Measurements from ENCODE around the gene PGA5.
"Not testable (repeated sequence)": the region's sequence is repeated elsewhere in the genome, so short reads cannot be mapped to it uniquely, and the experiment has no call there.

PGA5 gene

GRCh38 chr11:61245284-61245964 lies 4.4 kb downstream of the PGA5 start:
- not testable (repeated sequence) for H3K4me1 Mint-ChIP-seq; DNase-seq; H3K9me3 Mint-ChIP-seq; H3K27ac Mint-ChIP-seq; H3K4me3 Mint-ChIP-seq; H3K27me3 Mint-ChIP-seq; H3K36me3 Mint-ChIP-seq; ATAC-seq (replicated peaks)

DNA sequence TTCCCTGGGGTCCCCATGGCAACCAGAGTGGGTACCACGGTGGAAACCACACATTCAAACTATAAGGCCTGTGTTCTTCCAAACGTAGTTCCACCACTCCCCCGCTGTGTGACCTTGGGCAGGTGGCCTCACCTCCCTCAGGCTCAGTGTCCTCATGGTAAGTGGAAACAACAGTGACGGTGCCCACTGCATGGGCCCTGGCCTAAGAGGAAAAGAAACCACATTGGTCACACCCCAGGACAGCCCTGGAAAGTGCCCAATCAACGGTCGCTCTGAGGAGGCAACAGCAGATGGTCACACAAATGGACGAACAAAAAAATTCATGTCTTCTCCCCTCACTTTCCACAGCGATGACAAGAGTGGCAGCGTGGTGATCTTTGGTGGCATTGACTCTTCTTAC lies 7.1 kb downstream of the PGA5 start:
- ATAC-seq (replicated peaks); H3K27me3 Mint-ChIP-seq; H3K27ac Mint-ChIP-seq; H3K9me3 Mint-ChIP-seq; H3K36me3 Mint-ChIP-seq; H3K4me1 Mint-ChIP-seq; H3K4me3 Mint-ChIP-seq; DNase-seq: not testable (repeated sequence)

GRCh38 chr11:61249201-61249600 lies 8.2 kb downstream of the PGA5 start:
- not testable (repeated sequence) for ATAC-seq (replicated peaks); H3K4me1 Mint-ChIP-seq; H3K27me3 Mint-ChIP-seq; H3K27ac Mint-ChIP-seq; H3K36me3 Mint-ChIP-seq; H3K4me3 Mint-ChIP-seq; H3K9me3 Mint-ChIP-seq; DNase-seq

GRCh38 chr11:61250796-61251765 lies 10.1 kb downstream of the PGA5 start:
- not testable (repeated sequence) for H3K4me1 Mint-ChIP-seq; H3K9me3 Mint-ChIP-seq; H3K27ac Mint-ChIP-seq; ATAC-seq (replicated peaks); H3K4me3 Mint-ChIP-seq; DNase-seq; H3K27me3 Mint-ChIP-seq; H3K36me3 Mint-ChIP-seq

DNA sequence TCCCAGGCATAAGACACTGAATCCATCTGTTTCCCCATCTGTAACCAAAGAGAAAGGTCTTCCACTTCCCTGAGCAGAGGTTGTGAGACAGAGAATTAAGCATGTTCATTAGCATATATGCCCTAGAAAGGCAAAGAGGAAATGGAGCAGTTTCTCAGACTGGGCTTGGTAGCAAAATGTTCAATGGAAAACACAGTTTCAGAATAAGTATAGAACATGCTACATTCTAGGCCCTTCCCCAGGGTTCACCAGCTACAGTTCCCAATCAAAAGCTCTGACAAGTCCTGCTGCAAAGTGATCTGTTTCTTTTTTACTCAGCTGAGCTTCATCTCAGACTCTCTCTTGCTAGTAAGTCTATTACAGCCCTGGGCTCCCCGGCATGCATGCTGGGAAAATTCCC lies 11.4 kb downstream of the PGA5 start:
- H3K4me1 Mint-ChIP-seq, H3K36me3 Mint-ChIP-seq, H3K27ac Mint-ChIP-seq, H3K27me3 Mint-ChIP-seq, H3K9me3 Mint-ChIP-seq, DNase-seq, H3K4me3 Mint-ChIP-seq: not testable (repeated sequence)
- peak; percentile 67 to 72 for ATAC-seq (replicated peaks)

GRCh38 chr11:61254403-61255025 lies 13.5 kb downstream of the PGA5 start:
- peak; percentile 57 for DNase-seq
- Mint-ChIP-seq H3K4me1 (peaks cover 0 to 5% of the 10 kb centered on the region in 2 donors), H3K27me3 (no peaks in the 10 kb centered on the region), H3K4me3 (no peak overlapping the region), H3K36me3 (peaks cover 4 to 9% of the 10 kb centered on the region in 2 donors), H3K9me3 (no peaks in the 10 kb centered on the region), H3K27ac (no peak overlapping the region)
- ATAC-seq (replicated peaks) = peak; percentile 90

- no peak overlapping the region for H3K27ac Mint-ChIP-seq
- no peaks in the 10 kb centered on the region for H3K27me3 Mint-ChIP-seq
- H3K4me3 Mint-ChIP-seq = no peak overlapping the region
- H3K36me3 Mint-ChIP-seq = peaks cover 7 to 9% of the 10 kb centered on the region in 2 donors
- H3K4me1 Mint-ChIP-seq = no peaks in the 10 kb centered on the region
- no peak for DNase-seq
- H3K9me3 Mint-ChIP-seq = no peaks in the 10 kb centered on the region
- no peak for ATAC-seq (replicated peaks)
Observed at GRCh38 chr11:61256710-61257482, 15.9 kb downstream of the PGA5 start.

GRCh38 chr11:61258546-61258945 lies 17.6 kb downstream of the PGA5 start:
- H3K4me3 Mint-ChIP-seq = no peak overlapping the region
- H3K27ac Mint-ChIP-seq = peak overlapping the region; percentile 80
- peaks cover 8 to 10% of the 10 kb centered on the region in 2 donors for H3K36me3 Mint-ChIP-seq
- H3K27me3 Mint-ChIP-seq = no peaks in the 10 kb centered on the region
- DNase-seq (no peak), ATAC-seq (replicated peaks) (no peak)
- H3K9me3 Mint-ChIP-seq = no peaks in the 10 kb centered on the region
- no peaks in the 10 kb centered on the region for H3K4me1 Mint-ChIP-seq

DNA sequence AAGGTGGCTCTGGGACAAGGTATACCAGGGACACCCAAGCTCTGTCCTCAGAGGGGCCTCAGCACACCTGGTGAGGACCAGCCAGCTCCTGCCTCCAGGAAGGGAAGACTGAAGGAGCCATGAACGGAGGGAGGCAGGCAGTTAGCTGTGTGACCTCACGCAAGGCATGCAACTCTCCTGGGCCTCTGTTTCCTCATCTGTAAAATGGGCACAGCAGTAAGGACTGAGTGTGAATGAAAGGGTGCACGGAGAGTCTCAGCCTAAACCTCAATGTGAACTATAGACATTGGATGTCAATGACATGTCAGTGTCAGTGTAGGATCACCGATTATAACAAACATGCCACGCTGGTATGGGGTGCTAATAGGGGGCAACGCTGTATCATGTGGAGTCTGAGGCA lies 18.4 kb downstream of the PGA5 start:
- Mint-ChIP-seq H3K9me3 (no peaks in the 10 kb centered on the region), H3K4me1 (no peaks in the 10 kb centered on the region), H3K36me3 (peaks cover 11 to 12% of the 10 kb centered on the region in 2 donors), H3K27ac (no peak overlapping the region), H3K27me3 (no peaks in the 10 kb centered on the region), H3K4me3 (no peak overlapping the region)
- ATAC-seq (replicated peaks) (no peak), DNase-seq (no peak)

GRCh38 chr11:61264371-61264770 lies 23.4 kb downstream of the PGA5 start:
- Mint-ChIP-seq H3K27me3 (no peaks in the 10 kb centered on the region), H3K4me3 (no peak overlapping the region), H3K27ac (no peak overlapping the region), H3K9me3 (no peaks in the 10 kb centered on the region), H3K36me3 (peaks cover 2 to 7% of the 10 kb centered on the region in 2 donors), H3K4me1 (no peaks in the 10 kb centered on the region)
- ATAC-seq (replicated peaks) (no peak), DNase-seq (no peak)

GRCh38 chr11:61264795-61265194 lies 23.8 kb downstream of the PGA5 start:
- peaks cover 2 to 7% of the 10 kb centered on the region in 2 donors for H3K36me3 Mint-ChIP-seq
- no peak overlapping the region for H3K27ac Mint-ChIP-seq
- no peaks in the 10 kb centered on the region for H3K9me3 Mint-ChIP-seq
- H3K4me1 Mint-ChIP-seq = no peaks in the 10 kb centered on the region
- H3K27me3 Mint-ChIP-seq = no peaks in the 10 kb centered on the region
- ATAC-seq (replicated peaks) (no peak), DNase-seq (no peak)
- no peak overlapping the region for H3K4me3 Mint-ChIP-seq

- H3K9me3 Mint-ChIP-seq = no peaks in the 10 kb centered on the region
- H3K36me3 Mint-ChIP-seq = peaks cover 2 to 7% of the 10 kb centered on the region in 2 donors
- DNase-seq (no peak), ATAC-seq (replicated peaks) (no peak)
- no peak overlapping the region for H3K4me3 Mint-ChIP-seq
- H3K4me1 Mint-ChIP-seq = no peaks in the 10 kb centered on the region
- no peak overlapping the region for H3K27ac Mint-ChIP-seq
- no peaks in the 10 kb centered on the region for H3K27me3 Mint-ChIP-seq
Observed at GRCh38 chr11:61265357-61265756, 24.4 kb downstream of the PGA5 start.

GRCh38 chr11:61266602-61267001 lies 25.6 kb downstream of the PGA5 start:
- Mint-ChIP-seq H3K4me1 (no peaks in the 10 kb centered on the region), H3K27me3 (no peaks in the 10 kb centered on the region), H3K36me3 (peaks cover 2 to 4% of the 10 kb centered on the region in 2 donors), H3K4me3 (no peak overlapping the region), H3K9me3 (no peaks in the 10 kb centered on the region), H3K27ac (no peak overlapping the region)
- no peak for DNase-seq
- ATAC-seq (replicated peaks) = no peak

- no peak for ATAC-seq (replicated peaks)
- no peak for DNase-seq
- H3K36me3 Mint-ChIP-seq = peaks cover 2 to 4% of the 10 kb centered on the region in 2 donors
- no peaks in the 10 kb centered on the region for H3K4me1 Mint-ChIP-seq
- no peak overlapping the region for H3K27ac Mint-ChIP-seq
- H3K27me3 Mint-ChIP-seq = no peaks in the 10 kb centered on the region
- H3K4me3 Mint-ChIP-seq = no peak overlapping the region
- no peaks in the 10 kb centered on the region for H3K9me3 Mint-ChIP-seq
Observed at GRCh38 chr11:61267437-61267841, 26.5 kb downstream of the PGA5 start.

All from stimulated activated naive B cell treated with anti-CD40 and anti-IgM and Interleukin-4, amounts not matched to agents 10 μg/mL and 1 μg/mL and 100 μg/mL, for 72 hours (primary cell).